Effector CD4-positive, alpha-beta T cell (primary cell): ENCODE measurements around the gene WASHC2C.
"Not testable (repeated sequence)": the region's sequence is repeated elsewhere in the genome, so short reads cannot be mapped to it uniquely, and the experiment has no call there.

Source experiments
- DNase-seq: peaks from one replicate; pipeline ENCODE4 v3.0.0-alpha.2; 2020

The WASHC2C gene

GRCh38 chr10:45771757-45772461, 44.8 kb downstream of the WASHC2C start:
- DNase-seq: not testable (repeated sequence)

GRCh38 chr10:45786217-45786616, 59.2 kb downstream of the WASHC2C start:
- not testable (repeated sequence) for DNase-seq

- DNase-seq: not testable (repeated sequence)
Observed at GRCh38 chr10:45787212-45787741, 60.2 kb downstream of the WASHC2C start.

GRCh38 chr10:45789991-45790390, 62.9 kb downstream of the WASHC2C start:
- not testable (repeated sequence) for DNase-seq

GRCh38 chr10:45790694-45791426, 63.8 kb downstream of the WASHC2C start:
- DNase-seq: not testable (repeated sequence)

- DNase-seq: not testable (repeated sequence)
Observed at GRCh38 chr10:45794761-45795160, 67.7 kb downstream of the WASHC2C start.

- not testable (repeated sequence) for DNase-seq
Observed at GRCh38 chr10:45803060-45804010, 76.3 kb downstream of the WASHC2C start.

- not testable (repeated sequence) for DNase-seq
Observed at GRCh38 chr10:45804996-45805395, 77.9 kb downstream of the WASHC2C start.

GRCh38 chr10:45809837-45810236, 82.8 kb downstream of the WASHC2C start:
- DNase-seq: no peak

GRCh38 chr10:45811075-45811474, 84.0 kb downstream of the WASHC2C start:
- DNase-seq: no peak

GRCh38 chr10:45812959-45813358, 85.9 kb downstream of the WASHC2C start:
- DNase-seq: not testable (repeated sequence)

- not testable (repeated sequence) for DNase-seq
Observed at GRCh38 chr10:45814146-45814545, 87.1 kb downstream of the WASHC2C start.

GRCh38 chr10:45817130-45817859, 90.2 kb downstream of the WASHC2C start:
- no peak for DNase-seq

GRCh38 chr10:45817912-45818311, 90.8 kb downstream of the WASHC2C start:
- DNase-seq: no peak

- no peak for DNase-seq
Observed at GRCh38 chr10:45819552-45819951, 92.5 kb downstream of the WASHC2C start.

- DNase-seq: not testable (repeated sequence)
Observed at GRCh38 chr10:45820107-45820830, 93.2 kb downstream of the WASHC2C start.

- DNase-seq: not testable (repeated sequence)
Observed at GRCh38 chr10:45822918-45823317, 95.9 kb downstream of the WASHC2C start.
